Tibial nerve (tissue), 3 donors: ENCODE measurements around the gene CDHR1.

Source experiments
- CTCF ChIP-seq, 5 experiments: fragments of 200-600 bp in 3 of 5; fragments of 450-650 bp in 2 of 5; sonication (generic) in 3 of 5; IDR thresholded peaks; one replicate each; pipeline ENCODE4 v1.5.1; 2016 to 2019; ENCODE audit warnings: antibody characterized with exemption in 5 of 5, mild to moderate bottlenecking in 3 of 5, moderate library complexity in 2 of 5
- POLR2A ChIP-seq, 2 donors: fragments of 450-650 bp; IDR thresholded peaks; one replicate each; pipeline ENCODE4 v1.6.1; 2017; ENCODE audit warnings: antibody characterized with exemption in 2 of 2, mild to moderate bottlenecking in 2 of 2, moderate library complexity in 2 of 2

GRCh38 chr10:84195044-84195830 lies 900 bp downstream of the CDHR1 start:
- TF ChIP-seq POLR2A (IDR thresholded peaks at IDR 0.05): no peak
- no peak for TF ChIP-seq CTCF (IDR thresholded peaks at IDR 0.05)
